Spleen (tissue), 7 donors: ENCODE data around the gene OR1F1.

Experiments
- POLR2A ChIP-seq, 3 donors: fragments of 450-650 bp; IDR thresholded peaks; one replicate each; pipeline ENCODE4 v1.5.1; 2017; ENCODE audit warnings: antibody characterized with exemption in 3 of 3, mild to moderate bottlenecking in 1 of 3
- TF ChIP-seq, protein P1 (sequence below), 11 experiments: fragments of 200-600 bp in 7 of 11; fragments of 450-650 bp in 4 of 11; sonication (generic) in 4 of 11; IDR thresholded peaks in 8 of 11; conservative IDR thresholded peaks in 3 of 11; 1 replicate in 7 of 11; 2 replicates in 4 of 11; pipeline versions ENCODE4 v1.4.0 to v1.8.0; 2016 to 2021; ENCODE audit warnings: antibody characterized with exemption in 11 of 11, inconsistent platforms in 4 of 11, mild to moderate bottlenecking in 1 of 11
- donor health status: DM: no; HTN: no; CAD: no; lungs with moderate emphysema.
- donor health status: DM: no; HTN: no; CAD: no.
- donor health status: DM: no; HTN: no; CAD: no.

DNA sequence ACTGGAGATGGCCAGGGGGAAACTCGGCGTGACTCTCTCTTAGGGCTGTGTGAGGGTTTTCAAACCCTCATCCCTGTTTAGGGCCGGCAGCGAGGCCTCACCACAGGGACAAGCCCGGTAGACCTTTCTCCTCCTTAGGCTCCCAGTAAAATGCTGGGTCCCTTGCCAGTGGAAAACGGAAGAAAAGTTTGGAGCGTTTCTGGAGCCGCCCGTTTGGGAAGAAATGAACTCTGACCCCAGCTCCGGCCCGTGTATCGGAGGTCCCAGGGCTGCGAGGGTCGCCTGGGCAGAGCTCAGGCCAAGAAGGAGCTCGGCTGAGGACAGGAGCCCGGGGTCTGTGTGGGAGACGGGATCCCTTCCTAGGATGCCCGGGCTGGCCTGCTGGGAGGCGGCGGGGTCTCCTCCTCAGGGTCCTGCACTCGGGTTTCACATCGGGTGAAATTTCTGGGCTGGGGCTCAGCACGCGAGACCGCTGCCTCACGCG is 29.9 kb upstream of the OR1F1 start:
- TF ChIP-seq, protein P1, sequence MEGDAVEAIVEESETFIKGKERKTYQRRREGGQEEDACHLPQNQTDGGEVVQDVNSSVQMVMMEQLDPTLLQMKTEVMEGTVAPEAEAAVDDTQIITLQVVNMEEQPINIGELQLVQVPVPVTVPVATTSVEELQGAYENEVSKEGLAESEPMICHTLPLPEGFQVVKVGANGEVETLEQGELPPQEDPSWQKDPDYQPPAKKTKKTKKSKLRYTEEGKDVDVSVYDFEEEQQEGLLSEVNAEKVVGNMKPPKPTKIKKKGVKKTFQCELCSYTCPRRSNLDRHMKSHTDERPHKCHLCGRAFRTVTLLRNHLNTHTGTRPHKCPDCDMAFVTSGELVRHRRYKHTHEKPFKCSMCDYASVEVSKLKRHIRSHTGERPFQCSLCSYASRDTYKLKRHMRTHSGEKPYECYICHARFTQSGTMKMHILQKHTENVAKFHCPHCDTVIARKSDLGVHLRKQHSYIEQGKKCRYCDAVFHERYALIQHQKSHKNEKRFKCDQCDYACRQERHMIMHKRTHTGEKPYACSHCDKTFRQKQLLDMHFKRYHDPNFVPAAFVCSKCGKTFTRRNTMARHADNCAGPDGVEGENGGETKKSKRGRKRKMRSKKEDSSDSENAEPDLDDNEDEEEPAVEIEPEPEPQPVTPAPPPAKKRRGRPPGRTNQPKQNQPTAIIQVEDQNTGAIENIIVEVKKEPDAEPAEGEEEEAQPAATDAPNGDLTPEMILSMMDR (IDR thresholded peaks at IDR 0.05 in 8 of 11, conservative IDR thresholded peaks at IDR 0.05 in 3 of 11), result no peak
- no peak for TF ChIP-seq POLR2A (IDR thresholded peaks at IDR 0.05)
